ENCODE data around the gene PTPN11.

GRCh38 chr12:112393328-112393727 lies 25.4 kb upstream of the PTPN11 start:
- TF ChIP-seq CTCF (conservative IDR thresholded peaks at IDR 0.05; ENCODE audit: low read depth in 2 of 2) (no peak), JUNB (IDR thresholded peaks at IDR 0.05; ENCODE audit: unreplicated experiment) (no peak), EZH2phosphoT487 (IDR thresholded peaks at IDR 0.05; ENCODE audit: unreplicated experiment) (no peak)
